Middle frontal gyrus (tissue), 1 donor: Measurements from ENCODE around the gene CAVIN3.
"Not testable (repeated sequence)": the region's sequence is repeated elsewhere in the genome, so short reads cannot be mapped to it uniquely, and the experiment has no call there.

Experiments
- DNase-seq: peaks from one replicate; pipeline ENCODE4 v3.0.0-alpha.2; 2015; ENCODE audit warnings: low spot score; ENCODE audit errors: extremely low spot score

The CAVIN3 gene

GRCh38 chr11:6326303-6326702 is 6.0 kb upstream of the CAVIN3 start:
- DNase-seq, result no peak

DNA sequence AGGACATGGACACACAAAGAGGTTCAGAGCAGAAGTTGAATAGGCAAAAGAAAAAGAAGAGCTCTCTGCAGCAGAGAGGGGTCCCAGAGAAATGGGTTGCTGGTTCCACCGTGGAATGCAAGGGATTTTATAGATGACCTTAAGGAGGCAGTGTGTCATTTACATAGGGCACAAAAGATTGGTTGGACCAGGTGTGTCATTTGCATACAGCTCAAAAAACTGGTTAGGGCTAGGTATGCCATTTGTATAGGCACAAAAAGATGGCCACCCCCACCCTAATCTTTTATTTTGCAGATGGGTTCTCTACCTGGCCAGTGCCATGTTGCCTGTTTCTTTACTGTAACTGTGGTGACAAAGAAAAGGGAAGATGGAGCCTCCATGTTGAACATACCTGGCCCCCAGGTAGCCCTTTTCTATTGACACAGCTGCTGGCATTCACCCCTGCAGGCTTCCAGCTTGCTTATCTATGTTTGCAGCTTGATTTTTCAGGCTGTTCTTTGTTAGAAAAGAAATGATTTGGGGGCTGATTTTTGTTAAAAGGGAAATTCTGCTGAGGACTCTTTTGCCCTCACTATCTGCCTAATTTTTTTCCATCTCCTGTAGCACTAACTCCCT is 3.1 kb upstream of the CAVIN3 start:
- DNase-seq, result no peak

GRCh38 chr11:6321961-6322362 is 1.7 kb upstream of the CAVIN3 start:
- no peak for DNase-seq

- no peak for DNase-seq
Measured at GRCh38 chr11:6321356-6321755, 1.1 kb upstream of the CAVIN3 start.

DNA sequence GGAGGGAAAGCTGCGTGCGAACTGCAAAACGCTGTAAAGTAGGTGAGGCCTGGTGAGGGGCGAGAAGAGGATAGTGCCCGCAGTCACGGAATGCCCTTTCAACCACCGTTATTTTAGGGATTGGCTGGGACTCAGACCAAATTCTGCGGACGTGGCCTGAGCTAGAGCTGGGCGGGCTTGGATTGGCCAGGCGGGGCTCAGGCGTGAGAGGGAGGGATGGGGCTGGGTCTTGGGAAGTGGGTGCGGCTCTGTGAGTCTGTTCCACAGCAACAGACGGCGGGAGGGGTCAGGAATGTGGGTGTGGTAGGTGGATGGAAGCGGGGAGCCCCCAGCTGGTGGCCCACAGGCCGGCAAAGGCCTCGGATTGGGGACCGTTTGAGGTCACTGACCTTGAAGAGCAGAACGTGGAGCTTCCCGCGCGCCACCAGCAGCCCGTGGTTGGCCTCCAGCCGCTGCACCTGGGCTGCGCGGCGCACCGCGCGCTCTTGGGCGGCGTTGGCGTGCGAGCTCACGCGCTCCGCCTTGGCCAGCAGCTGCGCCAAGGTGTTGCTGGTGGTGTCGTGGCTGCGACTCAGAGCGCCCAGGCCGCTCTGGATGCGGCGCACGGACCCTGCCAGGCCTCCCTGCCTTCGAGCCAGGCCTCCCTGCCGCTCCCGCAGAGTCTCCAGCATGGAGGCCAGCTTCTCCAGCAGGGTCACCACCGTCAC is 444 bp downstream of the CAVIN3 start:
- no peak for DNase-seq

DNA sequence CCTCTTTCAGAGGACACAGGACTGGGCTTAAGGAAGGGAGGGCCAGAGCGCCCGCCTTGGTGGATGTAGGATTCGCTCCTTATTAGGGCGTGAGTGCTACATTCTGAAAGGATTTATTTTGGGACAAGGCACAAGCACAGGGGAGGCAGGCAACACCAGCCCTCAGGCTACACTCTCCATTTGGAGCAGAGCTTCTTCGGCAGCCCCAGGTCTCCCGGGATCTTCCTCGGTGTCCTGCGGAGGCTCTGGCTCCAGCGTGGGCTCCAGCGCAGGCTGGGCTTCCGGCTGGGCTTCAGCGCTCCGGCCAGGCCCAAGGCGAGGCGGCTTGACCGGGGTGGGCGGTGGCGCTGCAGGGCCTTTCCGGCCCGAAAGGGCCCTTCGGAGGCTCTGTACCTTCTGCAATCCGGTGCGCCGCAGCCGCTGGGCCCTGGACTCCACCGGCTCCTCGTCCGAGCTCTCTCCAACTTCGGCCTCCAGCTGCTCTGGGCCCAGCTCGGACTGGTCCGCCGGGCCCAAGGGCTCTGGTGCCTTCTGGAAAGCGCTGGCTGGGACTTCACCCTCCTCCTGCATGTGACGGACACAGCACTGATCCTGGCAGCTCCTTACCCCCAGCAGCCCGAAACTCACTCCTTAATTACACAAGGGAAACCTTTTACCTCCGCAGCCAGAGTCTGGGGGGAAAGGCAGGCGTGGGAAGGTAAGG is 1.1 kb downstream of the CAVIN3 start:
- no peak for DNase-seq

DNA sequence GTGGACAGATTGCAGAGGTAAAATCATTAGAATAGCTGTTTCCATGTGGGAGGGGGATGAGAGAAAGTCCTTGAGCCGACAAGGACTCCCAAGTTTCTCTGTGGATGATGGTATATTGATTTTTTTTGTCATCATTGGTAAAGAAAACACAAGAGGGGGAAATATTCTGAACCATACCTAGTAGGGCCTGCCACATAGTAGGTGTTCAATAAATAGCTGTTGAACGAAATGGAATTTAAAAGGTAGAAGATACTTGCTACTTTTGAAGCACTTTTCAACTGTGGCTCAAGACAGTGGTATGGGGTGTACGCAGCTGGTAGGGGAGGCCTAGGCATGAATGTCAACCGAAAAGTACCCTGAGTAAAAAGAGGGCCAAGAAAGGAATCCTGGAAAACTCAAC is 2.1 kb downstream of the CAVIN3 start:
- DNase-seq, result no peak

GRCh38 chr11:6315811-6316425 is 4.4 kb downstream of the CAVIN3 start:
- no peak for DNase-seq

DNA sequence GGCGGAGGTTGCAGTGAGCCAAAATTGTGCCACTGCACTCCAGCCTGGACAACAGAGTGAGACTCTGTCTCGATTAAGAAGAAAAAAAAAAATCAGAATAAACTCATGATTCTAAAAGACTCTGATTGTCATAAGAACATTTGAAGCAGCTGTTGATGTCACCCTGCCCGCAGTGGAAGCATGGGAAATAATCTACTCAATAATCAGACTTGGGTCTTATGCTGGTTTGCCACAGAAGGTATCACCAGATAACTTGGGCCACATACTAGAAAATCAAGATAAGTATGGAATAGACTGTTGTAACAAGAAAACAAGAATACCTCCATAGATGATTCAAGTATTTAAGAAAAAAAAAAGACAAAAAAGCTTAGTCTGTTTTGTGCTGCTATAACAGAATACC is 8.2 kb downstream of the CAVIN3 start:
- DNase-seq, result no peak

DNA sequence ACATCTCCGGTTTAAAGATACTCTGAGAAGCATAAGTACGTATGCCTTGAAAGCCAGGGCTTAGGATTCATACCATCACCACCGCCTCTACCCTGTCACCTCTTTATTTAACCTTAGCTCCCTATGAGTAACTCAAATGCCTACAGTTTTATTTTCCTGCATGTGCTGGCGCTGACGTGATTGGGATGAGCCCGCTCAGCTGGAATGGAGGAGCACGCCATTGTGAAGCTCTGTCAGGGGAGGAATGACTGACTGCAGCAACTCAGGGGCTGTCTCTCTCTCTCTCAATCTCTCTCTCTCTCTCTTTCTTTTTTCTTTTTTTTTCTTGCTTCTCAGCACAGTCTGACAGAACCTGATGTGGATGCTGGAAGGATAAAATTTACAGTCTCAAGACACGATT is 12.4 kb downstream of the CAVIN3 start:
- no peak for DNase-seq

DNA sequence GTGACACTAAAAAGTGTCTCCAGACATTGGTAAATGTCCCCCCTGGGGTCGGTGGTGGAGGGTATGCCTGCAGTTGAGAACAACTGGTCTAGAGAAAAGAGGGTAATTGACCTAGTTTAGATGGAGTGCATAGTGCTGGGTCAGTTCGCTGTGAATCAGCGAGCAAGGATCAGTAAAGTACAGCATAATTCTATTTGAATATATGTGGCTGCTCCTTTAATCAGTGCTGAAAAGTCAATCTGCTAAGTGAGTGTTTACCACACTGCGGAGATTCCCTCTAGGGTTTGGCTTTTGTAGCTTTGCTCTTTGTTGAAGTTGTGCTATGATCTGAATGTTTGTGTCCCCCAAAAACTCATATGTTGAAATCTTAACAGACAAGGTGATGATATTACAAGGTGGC is 15.0 kb downstream of the CAVIN3 start:
- no peak for DNase-seq

- DNase-seq, result no peak
Measured at GRCh38 chr11:6303661-6304060, 16.6 kb downstream of the CAVIN3 start.

DNA sequence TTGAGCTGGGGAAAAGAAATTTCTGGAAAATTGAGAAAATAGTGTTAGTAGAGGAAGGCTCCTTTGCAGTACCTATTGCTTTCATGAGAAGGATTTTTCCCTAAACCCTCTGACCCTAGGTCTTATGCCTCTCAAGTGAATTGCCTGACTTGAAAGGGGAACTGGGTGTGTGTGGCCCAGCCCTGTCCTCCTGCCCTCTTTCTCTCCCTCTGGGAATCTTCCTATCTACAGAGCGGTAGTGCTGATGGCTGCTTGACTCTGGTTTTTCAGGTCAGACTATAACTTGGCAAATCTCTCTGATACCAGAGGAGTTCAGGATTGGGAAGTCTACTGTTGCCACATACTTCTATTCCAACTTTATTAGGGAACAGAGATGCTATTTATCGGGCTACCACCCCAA is 19.2 kb downstream of the CAVIN3 start:
- DNase-seq, result no peak

GRCh38 chr11:6300325-6300724 is 20.0 kb downstream of the CAVIN3 start:
- DNase-seq, result no peak

DNA sequence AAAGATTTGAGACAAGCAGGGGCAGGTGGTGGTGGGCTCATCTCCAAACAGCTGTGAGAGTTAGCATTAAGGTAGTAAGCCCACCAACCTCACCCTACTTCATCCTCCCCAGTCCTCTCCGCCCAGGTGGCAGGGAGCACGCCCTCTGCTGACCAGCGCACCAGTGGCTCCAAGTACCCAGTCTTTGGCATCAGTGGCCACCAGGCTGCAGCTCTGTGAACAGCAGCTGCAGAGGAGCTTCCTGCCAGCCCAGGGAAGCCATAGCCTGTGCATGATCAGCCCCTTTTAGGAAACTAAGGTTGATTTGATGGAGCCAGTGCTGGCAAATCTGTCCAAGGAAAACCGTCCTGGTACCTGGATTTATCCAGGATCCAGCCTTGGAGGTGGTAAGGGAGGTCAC is 21.7 kb downstream of the CAVIN3 start:
- DNase-seq, result no peak

- DNase-seq, result no peak
Measured at GRCh38 chr11:6297831-6298230, 22.5 kb downstream of the CAVIN3 start.

DNA sequence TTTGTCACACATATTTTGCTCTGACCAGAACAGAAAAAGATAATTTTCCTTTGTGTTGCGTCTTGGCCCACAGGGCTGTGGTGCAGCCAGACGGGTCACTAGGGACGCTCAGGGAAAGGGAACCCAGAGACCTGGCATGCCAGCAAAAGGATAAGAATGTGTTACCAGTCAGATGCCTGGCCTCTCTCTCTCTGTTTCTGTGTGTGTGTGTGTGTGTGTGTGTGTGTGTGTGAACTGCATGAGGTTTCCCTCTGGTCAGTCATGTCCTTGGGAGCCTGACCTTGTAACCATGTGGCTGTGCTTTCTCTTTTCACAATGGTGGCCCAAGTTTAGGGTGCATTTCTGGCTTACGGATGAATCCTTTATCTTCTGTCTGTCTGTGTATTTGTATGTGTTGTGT is 35.3 kb downstream of the CAVIN3 start:
- DNase-seq, result no peak

DNA sequence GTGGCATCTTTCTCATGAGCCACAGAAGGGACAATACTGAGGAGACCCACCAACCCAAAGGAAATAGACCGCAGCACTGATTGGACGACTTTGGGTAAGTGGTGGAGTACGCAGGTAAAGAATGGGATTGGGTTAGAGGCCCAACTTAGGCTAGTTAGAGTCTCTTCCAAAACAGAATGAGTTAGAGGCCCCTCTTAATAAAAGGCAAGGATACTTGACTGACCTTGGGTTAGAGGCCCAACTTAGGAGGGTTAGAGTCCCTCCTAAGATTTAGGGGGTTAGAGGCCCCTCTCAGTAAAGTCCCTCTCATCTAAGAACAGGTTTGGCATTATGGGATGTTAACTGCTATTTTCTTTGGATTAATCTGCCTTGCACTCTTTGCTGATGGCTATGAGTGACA is 36.1 kb downstream of the CAVIN3 start:
- DNase-seq, result no peak

GRCh38 chr11:6283453-6284023 is 36.8 kb downstream of the CAVIN3 start:
- DNase-seq, result no peak

DNA sequence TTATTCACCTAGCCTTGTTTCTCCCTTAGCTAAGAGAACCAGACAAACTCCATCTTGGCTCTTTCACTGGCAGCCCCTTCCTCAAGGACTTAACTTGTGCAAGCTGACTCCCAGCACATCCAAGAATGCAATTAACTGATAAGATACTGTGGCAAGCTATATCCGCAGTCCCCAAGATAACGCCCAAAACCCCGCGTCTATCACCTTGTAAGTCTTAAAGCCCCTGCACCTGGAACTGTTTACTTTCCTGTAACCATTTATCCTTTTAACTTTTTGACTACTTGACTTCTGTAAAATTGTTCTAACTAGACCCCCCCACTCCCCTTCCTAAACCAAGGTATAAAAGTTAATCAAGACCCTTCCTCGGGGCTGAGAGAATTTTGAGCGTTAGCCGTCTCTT is 39.5 kb downstream of the CAVIN3 start:
- not testable (repeated sequence) for DNase-seq

DNA sequence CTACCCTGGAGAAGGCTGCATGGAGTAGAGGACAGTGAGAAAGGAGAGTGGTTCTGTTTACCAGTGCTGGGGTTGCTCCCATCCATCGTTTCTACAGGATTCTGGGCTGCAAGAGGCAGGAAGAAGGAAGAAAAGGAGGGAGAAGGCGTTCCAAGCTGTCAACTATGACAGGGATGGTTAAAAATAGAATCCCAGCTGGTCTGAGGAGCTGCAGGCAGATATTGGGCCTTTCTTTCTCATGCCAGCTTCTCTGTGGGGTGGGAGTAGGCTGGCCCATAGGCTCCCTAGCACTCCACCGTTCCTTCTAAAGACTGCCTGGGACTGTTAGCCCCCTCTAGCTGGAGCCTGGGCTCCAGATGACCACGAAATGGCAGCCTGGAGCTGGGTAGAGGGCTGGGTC is 47.1 kb downstream of the CAVIN3 start:
- DNase-seq, result no peak

DNA sequence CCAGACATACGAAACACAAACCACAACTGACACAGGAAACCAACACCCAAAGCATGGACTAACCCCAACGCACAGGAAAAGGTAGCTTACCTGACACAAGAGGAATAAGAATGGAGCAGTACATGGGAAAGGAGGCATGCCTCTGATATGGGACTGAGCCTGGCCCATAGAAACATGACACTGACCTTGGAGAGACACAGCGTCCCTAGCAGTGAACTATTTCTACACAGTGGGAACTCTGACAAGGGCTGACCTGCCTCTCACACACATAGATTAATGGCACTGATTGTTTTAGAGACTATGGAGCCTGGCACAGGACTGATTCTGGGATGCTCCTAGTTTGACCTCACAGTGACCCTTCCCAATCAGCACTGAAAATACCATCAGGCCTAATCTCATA is 48.7 kb downstream of the CAVIN3 start:
- no peak for DNase-seq
